Mucosa of descending colon (tissue), 3 donors: ENCODE measurements around the gene BLVRA. TPM values are rescaled to one million over a fixed set of nuclear protein-coding genes. Genes with fewer than 3 reads are reported as not detected.
A peak's percentile ranks its signal among the peaks of the same experiment; 100 is the strongest.
"Not testable (repeated sequence)": the region's sequence is repeated elsewhere in the genome, so short reads cannot be mapped to it uniquely, and the experiment has no call there.

Experiments used
- ATAC-seq: fragments of 200-7000 bp; cut with Tn5 transposase; one replicate; pipeline ENCODE4 v1.9.1; 2020; ENCODE audit warnings: mild to moderate bottlenecking, moderate library complexity
- DNase-seq, 3 donors: peaks; one replicate each; pipeline ENCODE4 v3.0.0-alpha.2; 2020
- H3K36me3 ChIP-seq: fragments of 200-600 bp; one replicate; pipeline ENCODE4 v1.8.0; 2021; ENCODE audit warnings: low read depth, mild to moderate bottlenecking
- H3K4me1 ChIP-seq: fragments of 200-600 bp; one replicate; pipeline ENCODE4 v1.8.0; 2021; ENCODE audit warnings: low read depth, mild to moderate bottlenecking
- H3K4me3 ChIP-seq: fragments of 200-600 bp; one replicate; pipeline ENCODE4 v1.8.0; 2021; ENCODE audit warnings: mild to moderate bottlenecking
- H3K9me3 ChIP-seq: fragments of 200-600 bp; one replicate; pipeline ENCODE4 v1.8.0; 2021; ENCODE audit warnings: mild to moderate bottlenecking
- CTCF ChIP-seq: fragments of 200-600 bp; IDR thresholded peaks from one replicate; pipeline ENCODE4 v1.8.0; 2022; ENCODE audit warnings: antibody characterized with exemption, mild to moderate bottlenecking
- intact Hi-C, 2 donors: fragments of 100-400 bp; cut with DNase I in 1 of 2; cut with micrococcal nuclease in 1 of 2; formaldehyde crosslinking; loops; one replicate each; pipeline versions ENCODE4 v1.11.0 to v1.11.1; 2022; cut with DNase I, micrococcal nuclease
- total RNA-seq, 3 donors: library from RNA; stranded (reverse); fragmentation: NEBNext Ultra II Directional in 2 of 3; extraction: Animal tissue kit (Norgen Biotek cat#: 25700) in 2 of 3; gene quantifications; one replicate each; pipeline versions ENCODE4 v1.2.1 to v1.2.4, GENCODE V29; 2021 to 2023
- donor health status: DM: no; HTN: no; CAD: no; lungs with moderate emphysema.
- donor health status: DM: no; HTN: no; CAD: no.
- donor health status: DM: no; HTN: yes; CAD: no.

BLVRA gene
- total RNA-seq, 3 donors from 2014 or later = 8.1 to 55.4 (median 12.9) TPM

DNA sequence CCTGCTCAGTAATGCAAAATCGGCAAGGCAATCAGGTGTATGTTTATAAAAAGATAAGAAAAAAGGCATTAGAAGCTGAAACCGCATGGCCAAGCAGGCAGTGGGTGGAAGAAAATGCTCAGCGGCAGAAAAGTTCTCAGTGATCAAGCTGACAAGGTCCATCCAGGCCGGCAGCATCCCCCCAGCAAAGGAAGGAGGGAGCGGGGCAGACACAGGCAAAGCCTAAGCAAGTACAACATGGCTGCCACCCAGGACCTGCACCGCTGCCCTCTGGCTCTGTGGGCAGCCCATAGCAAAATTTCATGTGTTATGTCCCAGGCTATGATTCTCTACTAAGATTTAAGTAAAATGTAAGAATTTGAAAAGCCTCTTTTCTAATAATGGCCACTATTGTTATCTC lies 65.5 kb downstream of the BLVRA start:
- H3K4me1 ChIP-seq = no peaks in the 10 kb centered on the region
- no peaks in the 10 kb centered on the region for H3K9me3 ChIP-seq
- DNase-seq = no peak
- ATAC-seq = no peak
- H3K4me3 ChIP-seq = no peak overlapping the region
- TF ChIP-seq CTCF = no peak
- intact Hi-C loops = no loop called here
- no peaks in the 10 kb centered on the region for H3K36me3 ChIP-seq

DNA sequence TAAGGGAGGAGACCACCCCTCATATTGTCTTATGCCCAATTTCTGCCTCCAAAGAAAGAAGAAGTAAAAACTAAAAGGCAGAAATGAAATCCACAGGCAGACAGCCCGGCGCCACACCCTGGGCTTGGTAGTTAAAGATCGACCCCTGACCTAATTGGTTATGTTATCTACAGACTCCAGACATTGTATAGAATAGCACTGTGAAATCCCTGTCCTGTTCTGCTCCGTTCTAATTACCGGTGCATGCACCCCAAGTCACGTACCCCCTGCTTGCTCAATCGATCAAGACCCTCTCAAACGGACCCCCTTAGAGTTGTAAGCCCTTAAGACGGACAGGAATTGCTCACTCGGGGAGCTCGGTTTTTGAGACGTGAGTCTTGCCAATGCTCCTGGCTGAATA lies 66.0 kb downstream of the BLVRA start:
- H3K9me3 ChIP-seq, DNase-seq, H3K36me3 ChIP-seq, H3K4me1 ChIP-seq, ATAC-seq, intact Hi-C loops, H3K4me3 ChIP-seq: not testable (repeated sequence)

DNA sequence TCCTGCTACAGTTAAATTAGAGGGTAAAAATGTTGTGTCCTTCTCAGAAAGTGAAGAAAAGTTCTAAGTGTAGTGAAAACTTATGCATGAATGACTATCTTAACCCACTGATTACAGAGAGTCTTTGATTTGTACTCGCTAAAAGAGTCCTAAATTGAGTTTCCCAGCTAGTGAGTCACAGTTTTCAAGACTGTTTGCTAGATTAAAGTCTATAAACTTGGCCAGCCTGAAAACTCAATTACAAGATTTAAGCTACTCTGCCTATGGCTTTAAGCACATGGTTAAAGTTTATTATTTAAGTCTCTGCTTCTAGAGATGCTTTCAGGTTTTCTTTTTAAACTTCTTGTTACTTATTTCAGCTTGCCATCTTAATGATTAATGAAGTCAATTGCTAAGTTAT lies 66.5 kb downstream of the BLVRA start:
- no peak for ATAC-seq
- no peak for DNase-seq
- TF ChIP-seq CTCF = no peak
- intact Hi-C loops = no loop called here
- no peaks in the 10 kb centered on the region for H3K4me1 ChIP-seq
- no peak overlapping the region for H3K4me3 ChIP-seq
- H3K36me3 ChIP-seq = no peaks in the 10 kb centered on the region
- H3K9me3 ChIP-seq = no peaks in the 10 kb centered on the region

DNA sequence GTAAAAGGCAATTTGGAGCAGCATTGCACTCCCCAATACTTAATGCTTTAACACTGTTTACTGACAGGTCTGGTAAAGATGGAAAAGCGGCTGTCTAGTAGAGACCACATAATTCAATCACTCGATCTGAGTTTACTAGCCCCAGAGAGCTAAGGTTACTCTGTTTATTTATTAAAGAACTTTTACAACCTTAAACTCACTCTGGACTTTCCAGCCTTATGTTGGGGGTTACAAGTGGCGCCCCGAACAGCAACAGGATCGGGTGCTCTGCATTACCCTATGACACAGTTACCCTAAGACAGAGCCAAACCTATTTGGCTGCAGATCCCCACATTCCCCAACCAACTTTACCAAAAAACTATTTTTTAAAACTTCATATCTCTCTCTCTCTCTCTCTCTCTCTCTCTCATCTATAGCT lies 66.9 kb downstream of the BLVRA start:
- TF ChIP-seq CTCF = no peak
- Histone ChIP-seq H3K36me3 (no peaks in the 10 kb centered on the region), H3K4me1 (no peaks in the 10 kb centered on the region), H3K4me3 (no peak overlapping the region), H3K9me3 (no peaks in the 10 kb centered on the region)
- DNase-seq = no peak
- intact Hi-C loops = no loop called here
- no peak for ATAC-seq

DNA sequence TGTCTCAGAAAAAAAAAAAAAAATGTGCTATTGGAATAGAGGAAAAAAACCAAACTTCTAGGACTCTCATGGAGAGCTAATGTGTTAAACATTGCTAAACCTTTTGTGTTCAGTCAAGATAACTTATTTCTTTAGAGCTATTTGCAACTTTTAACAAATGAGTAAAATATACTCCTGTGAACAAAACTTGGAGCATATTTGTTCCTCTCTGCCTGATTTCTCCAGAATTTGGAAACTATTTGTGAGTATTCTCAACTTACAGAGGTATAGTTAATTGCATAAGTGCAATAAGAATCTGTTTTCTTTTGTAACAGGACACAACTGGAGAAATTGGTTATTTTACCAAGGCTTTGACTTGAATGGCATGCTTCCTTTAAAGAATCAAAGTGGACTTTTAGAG lies 72.4 kb downstream of the BLVRA start:
- intact Hi-C loops = loop anchor here (10.0 kb wide), 2 partner anchors 106 to 246 kb away; partner anchors contain the start of genes COA1 (in 2 of the 2) and STK17A (in 1 of the 2)
- H3K36me3 ChIP-seq, H3K9me3 ChIP-seq, H3K4me1 ChIP-seq, H3K4me3 ChIP-seq, ATAC-seq, DNase-seq: not testable (repeated sequence)

DNA sequence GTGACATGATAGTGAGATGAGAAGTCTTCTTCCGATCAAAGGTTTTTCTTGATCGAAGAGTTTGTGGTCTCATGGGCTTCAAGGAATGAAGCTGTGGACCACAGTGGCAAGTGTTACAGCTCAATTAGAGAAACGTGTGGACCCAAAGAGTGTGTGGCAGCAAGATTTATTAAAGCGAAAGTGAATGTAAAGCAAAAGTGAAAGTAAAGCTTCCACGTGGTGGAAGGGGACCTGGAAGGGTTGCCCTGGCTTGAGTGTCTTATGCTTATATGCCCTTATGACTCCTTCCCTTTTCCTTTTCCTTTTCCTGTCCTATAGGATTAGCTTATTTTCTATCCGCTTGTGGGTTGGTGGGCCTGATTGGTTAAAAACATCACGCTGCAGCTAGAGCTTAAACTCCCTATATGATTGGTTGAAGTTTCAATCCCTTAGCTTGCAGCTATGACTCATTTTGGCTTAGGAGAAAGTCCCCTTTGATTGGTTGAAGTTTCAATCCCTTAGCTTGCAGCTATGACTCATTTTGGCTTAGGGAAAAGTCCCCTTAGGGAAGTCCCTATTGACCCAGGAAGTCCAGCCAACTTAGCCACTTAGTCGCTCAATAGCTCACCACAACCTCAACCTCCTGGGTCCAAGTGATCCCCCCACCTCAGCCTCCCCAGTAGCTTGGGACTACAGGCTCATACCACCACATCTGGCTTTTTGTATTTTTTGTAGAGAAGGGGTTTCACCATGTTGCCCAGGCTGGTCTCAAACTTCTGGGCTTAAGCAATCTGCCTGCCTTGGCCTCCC lies 76.2 kb downstream of the BLVRA start:
- DNase-seq (peak in 1 of 3 donors; percentile 18), ATAC-seq (peak; percentile 60)
- Histone ChIP-seq H3K36me3 (no peaks in the 10 kb centered on the region), H3K4me3 (no peak overlapping the region), H3K9me3 (no peaks in the 10 kb centered on the region), H3K4me1 (no peaks in the 10 kb centered on the region)
- TF ChIP-seq CTCF = no peak
- intact Hi-C loops = loop anchor here (5.0 to 10.0 kb wide), 3 partner anchors 110 to 252 kb away; partner anchors contain the start of genes COA1 (in 2 of the 2) and STK17A (in 2 of the 2)
